H9 (cell line): Measurements from ENCODE around the gene SPNS3. TPM values are rescaled to one million over a fixed set of nuclear protein-coding genes. Genes with fewer than 3 reads are reported as not detected.

ENCODE experiments used
- DNase-seq: peaks from one replicate; pipeline ENCODE4 v3.0.0-alpha.2; 2017
- H2AFZ ChIP-seq: one replicate; pipeline ENCODE4 v1.6.1; 2013; ENCODE audit warnings: mild to moderate bottlenecking, low read length, control low read depth, moderate library complexity
- H2AK5ac ChIP-seq: 2 replicates; pipeline ENCODE4 v1.6.1; 2013; ENCODE audit warnings: low read length, control low read depth, mixed read lengths; ENCODE audit not compliant: insufficient read length
- H2BK120ac ChIP-seq: one replicate; pipeline ENCODE4 v1.6.1; 2013; ENCODE audit warnings: low read depth, mild to moderate bottlenecking, low read length, control low read depth, inconsistent platforms; ENCODE audit not compliant: poor library complexity, severe bottlenecking
- H2BK12ac ChIP-seq: 2 replicates; pipeline ENCODE4 v1.6.1; 2013; ENCODE audit warnings: low read length, control low read depth, mixed read lengths, low read depth; ENCODE audit not compliant: insufficient read length
- H2BK15ac ChIP-seq: 2 replicates; pipeline ENCODE4 v1.6.1; 2013; ENCODE audit warnings: low read depth, low read length, control low read depth
- H2BK20ac ChIP-seq: one replicate; pipeline ENCODE4 v1.6.1; 2013; ENCODE audit warnings: low read depth, mild to moderate bottlenecking, low read length, control low read depth, inconsistent platforms; ENCODE audit not compliant: poor library complexity, severe bottlenecking
- H2BK5ac ChIP-seq: 2 replicates; pipeline ENCODE4 v1.6.1; 2013; ENCODE audit warnings: low read length, control low read depth, mixed read lengths; ENCODE audit not compliant: insufficient read length
- H3K14ac ChIP-seq: 2 replicates; pipeline ENCODE4 v1.6.1; 2013; ENCODE audit warnings: low read length, control low read depth; ENCODE audit not compliant: insufficient read depth
- H3K18ac ChIP-seq: 2 replicates; pipeline ENCODE4 v1.6.1; 2013; ENCODE audit warnings: low read depth, mild to moderate bottlenecking, mixed read lengths, low read length, control low read depth; ENCODE audit not compliant: insufficient read length
- H3K23ac ChIP-seq: 2 replicates; pipeline ENCODE4 v1.6.1; 2013; ENCODE audit warnings: low read length, control low read depth, mixed read lengths, low read depth; ENCODE audit not compliant: insufficient read length
- H3K23me2 ChIP-seq: 2 replicates; pipeline ENCODE4 v1.6.1; 2013; ENCODE audit warnings: low read depth, mild to moderate bottlenecking, mixed read lengths, low read length, control low read depth; ENCODE audit not compliant: insufficient read length, poor library complexity, severe bottlenecking
- H3K27ac ChIP-seq: 2 replicates; pipeline ENCODE4 v1.5.1; 2013; ENCODE audit warnings: low read length, control low read depth, mixed read lengths, low read depth; ENCODE audit not compliant: insufficient read length
- H3K27me3 ChIP-seq: 2 replicates; pipeline ENCODE4 v1.6.1; 2013; ENCODE audit warnings: low read length, control low read depth, inconsistent platforms; ENCODE audit not compliant: insufficient read depth
- H3K4ac ChIP-seq: 2 replicates; pipeline ENCODE4 v1.6.1; 2013; ENCODE audit warnings: low read depth, mild to moderate bottlenecking, control low read depth, inconsistent platforms, low read length, moderate library complexity
- H3K4me1 ChIP-seq: 2 replicates; pipeline ENCODE4 v1.6.1; 2013; ENCODE audit warnings: low read length, control low read depth, inconsistent platforms; ENCODE audit not compliant: insufficient read depth
- H3K4me2 ChIP-seq: 2 replicates; pipeline ENCODE4 v1.6.1; 2013; ENCODE audit warnings: low read length, control low read depth, mixed read lengths; ENCODE audit not compliant: insufficient read length, insufficient read depth
- H3K56ac ChIP-seq: 2 replicates; pipeline ENCODE4 v1.6.1; 2013; ENCODE audit warnings: low read depth, mild to moderate bottlenecking, mixed read lengths, low read length, control low read depth; ENCODE audit not compliant: insufficient read length
- H3K79me1 ChIP-seq: 2 replicates; pipeline ENCODE4 v1.6.1; 2013; ENCODE audit warnings: low read depth, mild to moderate bottlenecking, moderate library complexity, low read length, control low read depth, inconsistent platforms; ENCODE audit not compliant: insufficient read depth, poor library complexity, severe bottlenecking
- H3K79me2 ChIP-seq: 2 replicates; pipeline ENCODE4 v1.6.1; 2013; ENCODE audit warnings: low read length, control low read depth, inconsistent platforms; ENCODE audit not compliant: insufficient read depth
- H3K9ac ChIP-seq: 2 replicates; pipeline ENCODE4 v1.6.1; 2013; ENCODE audit warnings: low read length, control low read depth, mixed read lengths; ENCODE audit not compliant: insufficient read length; ENCODE audit errors: extremely low read depth
- H3K9me3 ChIP-seq: one replicate; pipeline ENCODE4 v1.6.1; 2013; ENCODE audit warnings: low read depth, low read length, inconsistent platforms; ENCODE audit not compliant: control insufficient read depth
- H3T11ph ChIP-seq: one replicate; pipeline ENCODE4 v1.6.1; 2013; ENCODE audit warnings: mild to moderate bottlenecking, low read length, control low read depth, inconsistent platforms
- H4K20me1 ChIP-seq: one replicate; pipeline ENCODE4 v1.6.1; 2013; ENCODE audit not compliant: control insufficient read depth, insufficient read length, insufficient read depth
- H4K5ac ChIP-seq: 2 replicates; pipeline ENCODE4 v1.6.1; 2013; ENCODE audit warnings: low read depth, mild to moderate bottlenecking, mixed read lengths, low read length, control low read depth; ENCODE audit not compliant: insufficient read length
- H4K8ac ChIP-seq: replicated peaks from 2 replicates; pipeline ENCODE4 v1.6.1; 2013; ENCODE audit warnings: low read length, control low read depth, mixed read lengths, low read depth; ENCODE audit not compliant: insufficient read length
- H4K91ac ChIP-seq: 2 replicates; pipeline ENCODE4 v1.6.1; 2013; ENCODE audit warnings: low read depth, mild to moderate bottlenecking, moderate library complexity, mixed read lengths, low read length, control low read depth; ENCODE audit not compliant: insufficient read length
- H3K27ac Mint-ChIP-seq, 3 experiments: 2 replicates in 2 of 3; 3 replicates in 1 of 3; pipeline ENCODE4 v1.8.0; 2020 to 2021; ENCODE audit warnings: mixed read lengths in 3 of 3, mild to moderate bottlenecking in 1 of 3, moderate library complexity in 1 of 3
- H3K27me3 Mint-ChIP-seq: 2 replicates; pipeline ENCODE4 v1.8.0; 2021; ENCODE audit warnings: low read depth, mild to moderate bottlenecking, moderate library complexity, mixed read lengths
- H3K36me3 Mint-ChIP-seq, 3 experiments: 2 replicates in 2 of 3; 3 replicates in 1 of 3; pipeline ENCODE4 v1.8.0; 2020 to 2021; ENCODE audit warnings: low read depth in 3 of 3, mixed read lengths in 3 of 3; ENCODE audit not compliant: insufficient read depth in 1 of 3
- H3K4me1 Mint-ChIP-seq, 2 experiments: 2 replicates each; pipeline ENCODE4 v1.8.0; 2020; ENCODE audit warnings: mixed read lengths in 2 of 2
- H3K4me3 Mint-ChIP-seq, 2 experiments: 2 replicates in 1 of 2; 3 replicates in 1 of 2; pipeline ENCODE4 v1.8.0; 2020 to 2021; ENCODE audit warnings: mild to moderate bottlenecking in 2 of 2, mixed read lengths in 2 of 2, moderate library complexity in 1 of 2
- H3K9me3 Mint-ChIP-seq, 2 experiments: 2 replicates in 1 of 2; 3 replicates in 1 of 2; pipeline ENCODE4 v1.8.0; 2020; ENCODE audit warnings: mild to moderate bottlenecking in 2 of 2, mixed read lengths in 2 of 2, moderate library complexity in 1 of 2
- CTCF ChIP-seq: fragments of 200-600 bp; sonication (generic); conservative IDR thresholded peaks from 3 replicates; pipeline ENCODE4 v1.8.0; 2021; ENCODE audit warnings: antibody characterized with exemption, mild to moderate bottlenecking
- WGBS: extraction: QIAGEN DNeasy Blood & Tissue Kit; methylation state at CpG from one replicate; pipeline ENCODE4 v1.1.7; 2013; ENCODE audit warnings: missing lambda C conversion rate, low lambda C conversion rate, mixed read lengths; ENCODE audit not compliant: insufficient read length; ENCODE audit errors: extremely low coverage; 5-methylcytosine and 5-hydroxymethylcytosine counted together
- total RNA-seq: library from RNA; stranded (reverse); gene quantifications from 2 replicates; pipeline ENCODE4 v1.2.1, GENCODE V29; 2021

SPNS3 gene
- total RNA-seq, 1 experiment from 2014 or later, result not detected

- Histone ChIP-seq H3K4me1 (no peaks in the 10 kb centered on the region), H3K79me1 (no peaks in the 10 kb centered on the region), H4K8ac (no peak overlapping the region), H3K23ac (no peak overlapping the region), H2BK5ac (no peak overlapping the region), H2AK5ac (no peak overlapping the region), H2BK20ac (no peak overlapping the region), H4K20me1 (no peaks in the 10 kb centered on the region), H4K5ac (no peak overlapping the region), H3K4ac (no peak overlapping the region), H3K23me2 (no peaks in the 10 kb centered on the region), H3K79me2 (no peaks in the 10 kb centered on the region), H3K9ac (no peak overlapping the region), H3K27ac (no peak overlapping the region), H3K27me3 (no peaks in the 10 kb centered on the region), H2AFZ (no peak overlapping the region), H3K18ac (no peak overlapping the region), H3K9me3 (no peaks in the 10 kb centered on the region), H2BK12ac (no peak overlapping the region), H3K4me2 (no peak overlapping the region), H2BK120ac (no peak overlapping the region), H3K56ac (no peak overlapping the region), H2BK15ac (no peak overlapping the region), H3T11ph (no peak overlapping the region), H4K91ac (no peak overlapping the region), H3K14ac (no peak overlapping the region)
- H3K4me1 Mint-ChIP-seq, result peaks cover 12 to 15% of the 10 kb centered on the region in 2 experiments
- H3K36me3 Mint-ChIP-seq, result no peaks in the 10 kb centered on the region
- no peak for TF ChIP-seq CTCF
- peaks cover 39% of the 10 kb centered on the region for H3K27me3 Mint-ChIP-seq
- WGBS, result no CpG with 5 or more reads among the region's 8 CpGs
- no peak overlapping the region for H3K4me3 Mint-ChIP-seq
- H3K9me3 Mint-ChIP-seq, result no peaks in the 10 kb centered on the region; a peak in 1 of 5 replicates
- DNase-seq, result no peak
- H3K27ac Mint-ChIP-seq, result no peak overlapping the region
These were observed 73.8 kb downstream of the SPNS3 start for GRCh38 chr17:4507361-4508111.
